DMS 273 (cell line): Measurements from ENCODE around the gene HIVEP3.
A peak's percentile ranks its signal among the peaks of the same experiment; 100 is the strongest.

Source experiments
- DNase-seq: peaks from one replicate; lab custom pipeline; 2025; ENCODE audit not compliant: unreplicated experiment; lab: John Stamatoyannopoulos, UW

The HIVEP3 gene

GRCh38 chr1:41672173-41672572 is 246.5 kb downstream of the HIVEP3 start:
- no peak for DNase-seq

- DNase-seq = peak; percentile 76
These were observed 247.5 kb downstream of the HIVEP3 start for GRCh38 chr1:41671116-41671755.

- DNase-seq = no peak
These were observed 248.3 kb downstream of the HIVEP3 start for GRCh38 chr1:41670217-41670957.

GRCh38 chr1:41668967-41669366 is 249.8 kb downstream of the HIVEP3 start:
- no peak for DNase-seq

GRCh38 chr1:41668054-41668660 is 250.6 kb downstream of the HIVEP3 start:
- DNase-seq = no peak

GRCh38 chr1:41666981-41667631 is 251.6 kb downstream of the HIVEP3 start:
- DNase-seq = peak; percentile 62

GRCh38 chr1:41665962-41666917 is 252.5 kb downstream of the HIVEP3 start:
- DNase-seq = no peak

- DNase-seq = peak; percentile 99
These were observed 253.7 kb downstream of the HIVEP3 start for GRCh38 chr1:41664861-41665640.

- peak; percentile 42 for DNase-seq
These were observed 254.9 kb downstream of the HIVEP3 start for GRCh38 chr1:41663671-41664400.

GRCh38 chr1:41662765-41663437 is 255.8 kb downstream of the HIVEP3 start:
- DNase-seq = peak; percentile 80

- peak; percentile 85 for DNase-seq
These were observed 256.5 kb downstream of the HIVEP3 start for GRCh38 chr1:41662061-41662764.

- peak; percentile 80 for DNase-seq
These were observed 257.2 kb downstream of the HIVEP3 start for GRCh38 chr1:41661428-41662060.

- DNase-seq = no peak
These were observed 257.9 kb downstream of the HIVEP3 start for GRCh38 chr1:41660570-41661427.

- no peak for DNase-seq
These were observed 258.8 kb downstream of the HIVEP3 start for GRCh38 chr1:41659903-41660302.

GRCh38 chr1:41659159-41659495 is 259.6 kb downstream of the HIVEP3 start:
- DNase-seq = no peak

GRCh38 chr1:41658431-41659158 is 260.1 kb downstream of the HIVEP3 start:
- no peak for DNase-seq
